IMR-90 (cell line): ENCODE measurements around the gene ALX4. TPM values are rescaled to one million over a fixed set of nuclear protein-coding genes. Genes with fewer than 3 reads are reported as not detected.
A peak's percentile ranks its signal among the peaks of the same experiment; 100 is the strongest.

Source experiments
- ATAC-seq: fragments of 200-7000 bp; cut with Tn5 transposase; 2 replicates; pipeline ENCODE4 v1.9.1; 2020; ENCODE audit warnings: low read depth, mild to moderate bottlenecking, moderate library complexity
- BruUV-seq: library from RNA; stranded (reverse); fragments of 400-500 nt; replicated peaks from 2 replicates; lab custom pipeline; 2021; lab: Mats Ljungman, UMichigan
- CTCF ChIA-PET: fragments of 300-600 bp; formaldehyde crosslinking; extraction: SDS; loops from one replicate; lab custom pipeline; 2021; ENCODE audit warnings: antibody characterized with exemption; lab: Yijun Ruan, JAX
- POLR2A ChIA-PET: fragments of 300-600 bp; sonication (Branson Sonifier 250); formaldehyde crosslinking; loops from one replicate; lab custom pipeline; 2022; ENCODE audit warnings: antibody characterized with exemption; ENCODE audit not compliant: unreplicated experiment; lab: Charles Lee
- DNase-seq: peaks from one replicate; pipeline ENCODE4 v3.0.0; 2013
- H2AFZ ChIP-seq: replicated peaks from 2 replicates; pipeline ENCODE3; 2013; ENCODE audit warnings: low read length, mild to moderate bottlenecking; ENCODE audit not compliant: poor library complexity
- H2AK5ac ChIP-seq: 2 replicates; pipeline ENCODE4 v1.6.1; 2013; ENCODE audit warnings: low read depth, low read length, inconsistent platforms
- H2AK9ac ChIP-seq: replicated peaks from 2 replicates; pipeline ENCODE3; 2013; ENCODE audit warnings: mild to moderate bottlenecking, low read depth, low read length, moderate library complexity; ENCODE audit not compliant: poor library complexity
- H2BK120ac ChIP-seq: 2 replicates; pipeline ENCODE4 v1.6.1; 2013; ENCODE audit warnings: low read depth, low read length, inconsistent platforms
- H2BK15ac ChIP-seq: 3 replicates; pipeline ENCODE4 v1.6.1; 2013; ENCODE audit warnings: low read depth, low read length, inconsistent platforms
- H2BK20ac ChIP-seq: 2 replicates; pipeline ENCODE4 v1.6.1; 2013; ENCODE audit warnings: low read depth, mild to moderate bottlenecking, inconsistent platforms, low read length, moderate library complexity
- H2BK5ac ChIP-seq: 2 replicates; pipeline ENCODE4 v1.6.1; 2013; ENCODE audit warnings: mild to moderate bottlenecking, low read depth, low read length, inconsistent platforms; ENCODE audit not compliant: poor library complexity, severe bottlenecking
- H3K14ac ChIP-seq: replicated peaks from 2 replicates; pipeline ENCODE4 v1.6.1; 2013; ENCODE audit warnings: low read depth, low read length, inconsistent platforms
- H3K18ac ChIP-seq: 2 replicates; pipeline ENCODE4 v1.6.1; 2013; ENCODE audit warnings: low read depth, low read length, control low read depth
- H3K23ac ChIP-seq: 2 replicates; pipeline ENCODE4 v1.6.1; 2013; ENCODE audit warnings: low read depth, low read length, inconsistent platforms
- H3K27ac ChIP-seq: 2 replicates; pipeline ENCODE4 v1.5.1; 2013; ENCODE audit warnings: mild to moderate bottlenecking, control low read depth, low read length; ENCODE audit not compliant: insufficient read depth
- H3K27me3 ChIP-seq: 2 replicates; pipeline ENCODE4 v1.6.1; 2013; ENCODE audit warnings: low read length; ENCODE audit not compliant: control insufficient read depth, insufficient read depth
- H3K36me3 ChIP-seq: 2 replicates; pipeline ENCODE4 v1.6.1; 2013; ENCODE audit warnings: low read length, mixed read lengths; ENCODE audit not compliant: control insufficient read depth, insufficient read depth
- H3K4ac ChIP-seq: 2 replicates; pipeline ENCODE4 v1.6.1; 2013; ENCODE audit warnings: low read depth, low read length, inconsistent platforms
- H3K4me1 ChIP-seq: 2 replicates; pipeline ENCODE4 v1.6.1; 2013; ENCODE audit warnings: low read length, mixed read lengths; ENCODE audit not compliant: control insufficient read depth, insufficient read depth
- H3K4me2 ChIP-seq: 2 replicates; pipeline ENCODE4 v1.6.1; 2013; ENCODE audit warnings: low read depth, mild to moderate bottlenecking, control low read depth, low read length, moderate library complexity
- H3K4me3 ChIP-seq: 2 replicates; pipeline ENCODE4 v1.5.1; 2013; ENCODE audit warnings: low read depth, mild to moderate bottlenecking, control low read depth, low read length, moderate library complexity; ENCODE audit not compliant: insufficient read depth
- H3K56ac ChIP-seq: 2 replicates; pipeline ENCODE4 v1.6.1; 2013; ENCODE audit warnings: low read length, inconsistent platforms; ENCODE audit not compliant: insufficient read depth; ENCODE audit errors: extremely low read depth
- H3K79me1 ChIP-seq, 2 experiments: 2 replicates each; pipeline ENCODE4 v1.6.1; 2013; ENCODE audit warnings: low read length in 2 of 2, inconsistent platforms in 1 of 2, low read depth in 1 of 2
- H3K9ac ChIP-seq: 2 replicates; pipeline ENCODE4 v1.6.1; 2013; ENCODE audit warnings: low read depth, low read length, control low read depth
- H3K9me1 ChIP-seq: 2 replicates; pipeline ENCODE4 v1.6.1; 2013; ENCODE audit warnings: low read length, inconsistent platforms; ENCODE audit not compliant: insufficient read depth
- H3K9me3 ChIP-seq: 2 replicates; pipeline ENCODE4 v1.6.1; 2013; ENCODE audit warnings: low read length; ENCODE audit not compliant: control insufficient read depth, insufficient read depth
- H4K20me1 ChIP-seq: 2 replicates; pipeline ENCODE4 v1.6.1; 2013; ENCODE audit warnings: low read length, inconsistent platforms; ENCODE audit not compliant: insufficient read depth
- H4K5ac ChIP-seq: 2 replicates; pipeline ENCODE4 v1.6.1; 2013; ENCODE audit warnings: mild to moderate bottlenecking, low read depth, low read length, control low read depth
- H4K8ac ChIP-seq, 2 experiments: 2 replicates each; pipeline ENCODE4 v1.6.1; 2013; ENCODE audit warnings: low read depth in 2 of 2, low read length in 2 of 2, control low read depth in 1 of 2, inconsistent platforms in 1 of 2
- H4K91ac ChIP-seq: 2 replicates; pipeline ENCODE4 v1.6.1; 2013; ENCODE audit warnings: low read depth, low read length, inconsistent platforms; ENCODE audit not compliant: insufficient read depth
- BHLHE40 ChIP-seq: fragments of 150-350 bp; IDR thresholded peaks from 2 replicates; pipeline ENCODE4 v1.6.1; 2016; ENCODE audit warnings: mild to moderate bottlenecking, low read depth, low read length
- CEBPB ChIP-seq: IDR thresholded peaks from 2 replicates; pipeline ENCODE4 v1.6.1; 2012; ENCODE audit warnings: low read depth, low read length, improper control_type of control experiment
- MAZ ChIP-seq: IDR thresholded peaks from 2 replicates; pipeline ENCODE4 v1.6.1; 2012; ENCODE audit warnings: low read depth, mild to moderate bottlenecking, low read length, improper control_type of control experiment, moderate library complexity, borderline replicate concordance
- MXI1 ChIP-seq: IDR thresholded peaks from 2 replicates; pipeline ENCODE4 v1.6.1; 2012; ENCODE audit warnings: low read depth, mild to moderate bottlenecking, low read length, moderate library complexity, borderline replicate concordance
- RAD21 ChIP-seq: IDR thresholded peaks from 2 replicates; pipeline ENCODE4 v1.6.1; 2012; ENCODE audit warnings: low read length, improper control_type of control experiment
- RCOR1 ChIP-seq: IDR thresholded peaks from 2 replicates; pipeline ENCODE4 v1.6.1; 2012; ENCODE audit warnings: mild to moderate bottlenecking, low read length, improper control_type of control experiment; ENCODE audit not compliant: insufficient replicate concordance
- SMC3 ChIP-seq: fragments of 150-350 bp; IDR thresholded peaks from 2 replicates; pipeline ENCODE4 v1.6.1; 2016; ENCODE audit warnings: low read depth, mild to moderate bottlenecking, antibody characterized with exemption, low read length, moderate library complexity
- WGBS, 2 experiments: methylation state at CpG; one replicate each; pipeline versions ENCODE4 v1.1.5 to v1.1.7; 2013; ENCODE audit warnings: missing lambda C conversion rate in 2 of 2; ENCODE audit not compliant: insufficient read length in 1 of 2; ENCODE audit errors: extremely low coverage in 2 of 2; 5-methylcytosine and 5-hydroxymethylcytosine counted together
- dilution Hi-C: fragments of 300-500 bp; cut with HindIII; formaldehyde crosslinking; loops from one replicate; pipeline ENCODE4 v1.14.3; 2018; ENCODE audit warnings: low sequenced_read_pairs; ENCODE audit not compliant: unreplicated experiment
- in situ Hi-C: fragments of 300-500 bp; cut with MboI; formaldehyde crosslinking; loops from 3 replicates; pipeline ENCODE4 v1.14.3; 2019; ENCODE audit warnings: low sequenced_read_pairs, inconsistent platforms, mixed read lengths
- intact Hi-C: fragments of 100-400 bp; cut with micrococcal nuclease; formaldehyde crosslinking; loops from 2 replicates; pipeline ENCODE4 v1.10.0; 2022
- polyA plus RNA-seq, 3 experiments: library from polyadenylated mRNA; depleted of rRNA; stranded (reverse); fragments of >200 nt; gene quantifications; 2 replicates each; pipeline ENCODE4 v1.2.3, GENCODE V29; 2012; ENCODE audit warnings: low replicate concordance in 1 of 3
- total RNA-seq: library from RNA; depleted of rRNA; stranded (reverse); fragments of >200 nt; gene quantifications from 2 replicates; pipeline ENCODE4 v1.2.3, GENCODE V29; 2012
- TF ChIP-seq, protein P1 (sequence below): fragments of 150-350 bp; IDR thresholded peaks from 2 replicates; pipeline ENCODE4 v1.6.1; 2017; ENCODE audit warnings: mild to moderate bottlenecking, antibody characterized with exemption, low read length, low read depth

ALX4 gene
- total and polyA plus RNA-seq, 2 of the 4 experiments (the other 2 are of a cell fraction) = not detected

DNA sequence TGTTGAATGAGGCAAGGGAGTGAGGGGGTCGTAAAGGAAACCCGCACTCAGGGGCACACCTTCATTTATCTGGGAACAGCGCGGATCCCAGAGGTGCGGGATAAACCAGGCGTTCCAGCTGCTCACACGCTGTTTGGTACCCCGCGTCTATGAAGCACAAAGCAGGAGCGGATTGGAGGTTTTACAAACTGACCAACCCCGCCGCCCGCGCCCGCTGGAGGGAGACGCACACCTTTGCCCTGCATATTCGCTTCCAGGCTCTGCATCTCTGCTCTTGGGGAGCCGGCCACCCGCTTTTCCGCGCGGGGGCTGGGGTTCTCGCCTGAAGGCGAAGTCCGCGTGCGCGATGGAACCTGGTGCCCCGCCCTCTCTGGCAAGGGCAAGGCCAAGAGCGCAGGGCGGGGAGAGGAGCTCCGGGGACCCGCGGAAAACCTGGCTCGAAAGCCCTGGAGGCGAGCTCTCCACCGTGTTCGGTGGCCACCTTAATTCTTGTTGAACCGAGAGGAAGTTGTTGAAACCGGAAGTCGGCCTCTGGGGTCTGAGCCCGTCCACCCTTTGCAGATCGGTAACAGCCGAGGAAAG lies 6.8 kb upstream of the ALX4 start (continued):
- TF ChIP-seq MXI1 (no peak), CEBPB (no peak), RAD21 (no peak)

DNA sequence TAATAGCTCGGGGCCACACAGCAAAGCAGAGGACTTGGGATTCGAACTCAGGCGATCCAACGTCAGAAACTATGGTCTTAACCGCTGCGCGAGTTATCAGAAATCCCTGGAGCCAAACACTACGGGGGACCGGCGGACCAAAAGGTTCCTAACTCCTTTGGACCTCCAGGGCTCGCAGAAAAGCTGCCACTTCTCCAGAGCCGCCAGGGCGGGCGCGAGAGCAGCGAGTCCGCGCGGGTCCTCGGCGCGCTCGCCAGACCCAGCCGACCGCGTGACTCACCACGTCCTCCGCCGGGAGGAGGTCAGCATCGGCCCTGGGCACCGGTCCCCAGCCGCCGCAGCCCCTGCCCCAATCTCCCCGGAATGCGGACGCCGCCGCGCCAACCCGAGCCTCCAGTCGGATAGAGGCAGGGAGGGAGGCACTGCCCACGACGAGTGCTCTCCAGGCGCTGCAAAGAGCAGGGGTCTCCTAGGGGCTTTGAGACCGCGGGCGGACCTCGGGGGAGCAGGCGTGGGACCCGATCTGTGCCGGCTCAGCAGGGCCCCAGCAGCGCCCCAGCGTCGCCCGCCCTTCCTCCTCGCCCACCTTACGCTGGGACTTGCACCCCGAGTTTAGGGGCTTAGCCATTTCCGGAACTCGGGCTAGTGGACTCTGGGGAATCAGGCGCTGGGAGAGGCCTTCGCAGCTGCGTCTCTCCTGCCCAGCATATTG lies 6.2 kb upstream of the ALX4 start:
- intact Hi-C loops (no loop called here), dilution Hi-C loops (no loop called here), in situ Hi-C loops (no loop called here)
- H4K8ac ChIP-seq = no peak overlapping the region
- H3K18ac ChIP-seq = no peak overlapping the region
- no peak overlapping the region for H3K4ac ChIP-seq
- no peak overlapping the region for H3K4me3 ChIP-seq
- H2BK120ac ChIP-seq = no peak overlapping the region
- peaks cover 94% of the 10 kb centered on the region for H3K27me3 ChIP-seq
- H2BK20ac ChIP-seq = no peak overlapping the region
- H2BK5ac ChIP-seq = no peak overlapping the region
- H2AFZ ChIP-seq = peak overlapping the region; percentile 80
- DNase-seq (peak; percentile 22), ATAC-seq (peak; percentile 82)
- POLR2A ChIA-PET = no interaction called here
- H3K56ac ChIP-seq = no peak overlapping the region
- H3K36me3 ChIP-seq = no peaks in the 10 kb centered on the region
- no peak overlapping the region for H3K23ac ChIP-seq
- H3K9me3 ChIP-seq = peaks cover 12% of the 10 kb centered on the region
- 1% methylated on average over 23 of the region's 63 CpGs; no CpG with 5 or more reads in 1 of the 2 experiments for WGBS, 2 experiments
- TF ChIP-seq, protein P1, sequence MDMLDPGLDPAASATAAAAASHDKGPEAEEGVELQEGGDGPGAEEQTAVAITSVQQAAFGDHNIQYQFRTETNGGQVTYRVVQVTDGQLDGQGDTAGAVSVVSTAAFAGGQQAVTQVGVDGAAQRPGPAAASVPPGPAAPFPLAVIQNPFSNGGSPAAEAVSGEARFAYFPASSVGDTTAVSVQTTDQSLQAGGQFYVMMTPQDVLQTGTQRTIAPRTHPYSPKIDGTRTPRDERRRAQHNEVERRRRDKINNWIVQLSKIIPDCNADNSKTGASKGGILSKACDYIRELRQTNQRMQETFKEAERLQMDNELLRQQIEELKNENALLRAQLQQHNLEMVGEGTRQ = 0 out of 2 replicates have a peak, but pooled peaks have one; percentile 11
- TF ChIP-seq BHLHE40 = no peak
- no peak for TF ChIP-seq RCOR1
- TF ChIP-seq MAZ = no peak
- TF ChIP-seq SMC3 = no peak
- peak; percentile 14; the same call in 1 of the 2 replicates for TF ChIP-seq RAD21
- H2AK9ac ChIP-seq = peak overlapping the region; percentile 74
- no peak overlapping the region for H4K91ac ChIP-seq
- no peaks in the 10 kb centered on the region for H3K79me1 ChIP-seq
- no TSS peak for BruUV-seq
- H3K9me1 ChIP-seq = no peaks in the 10 kb centered on the region; the same call in 1 of the 2 replicates
- no peak overlapping the region for H4K5ac ChIP-seq
- H3K4me2 ChIP-seq = peak overlapping the region; percentile 22; the same call in 1 of the 2 replicates
- H3K9ac ChIP-seq = no peak overlapping the region
- no peak overlapping the region for H2BK15ac ChIP-seq
- H3K14ac ChIP-seq = no peak overlapping the region
- no peak overlapping the region for H3K27ac ChIP-seq
- no peak overlapping the region for H2AK5ac ChIP-seq
- CTCF ChIA-PET = no interaction called here
- no peaks in the 10 kb centered on the region; the same call in 1 of the 2 replicates for H3K4me1 ChIP-seq
- no peaks in the 10 kb centered on the region for H4K20me1 ChIP-seq
